T-helper 22 cell (primary cell): ENCODE results near the gene POU2AF3.

ENCODE experiments used
- DNase-seq: peaks from one replicate; pipeline ENCODE4 v3.0.0-alpha.2; 2020; ENCODE audit warnings: low read depth

POU2AF3 gene

GRCh38 chr11:111329306-111330204 lies 31.2 kb downstream of the POU2AF3 start:
- DNase-seq = no peak

GRCh38 chr11:111330234-111330893 lies 32.0 kb downstream of the POU2AF3 start:
- no peak for DNase-seq

- no peak for DNase-seq
Observed at GRCh38 chr11:111331711-111332479, 33.5 kb downstream of the POU2AF3 start.

DNA sequence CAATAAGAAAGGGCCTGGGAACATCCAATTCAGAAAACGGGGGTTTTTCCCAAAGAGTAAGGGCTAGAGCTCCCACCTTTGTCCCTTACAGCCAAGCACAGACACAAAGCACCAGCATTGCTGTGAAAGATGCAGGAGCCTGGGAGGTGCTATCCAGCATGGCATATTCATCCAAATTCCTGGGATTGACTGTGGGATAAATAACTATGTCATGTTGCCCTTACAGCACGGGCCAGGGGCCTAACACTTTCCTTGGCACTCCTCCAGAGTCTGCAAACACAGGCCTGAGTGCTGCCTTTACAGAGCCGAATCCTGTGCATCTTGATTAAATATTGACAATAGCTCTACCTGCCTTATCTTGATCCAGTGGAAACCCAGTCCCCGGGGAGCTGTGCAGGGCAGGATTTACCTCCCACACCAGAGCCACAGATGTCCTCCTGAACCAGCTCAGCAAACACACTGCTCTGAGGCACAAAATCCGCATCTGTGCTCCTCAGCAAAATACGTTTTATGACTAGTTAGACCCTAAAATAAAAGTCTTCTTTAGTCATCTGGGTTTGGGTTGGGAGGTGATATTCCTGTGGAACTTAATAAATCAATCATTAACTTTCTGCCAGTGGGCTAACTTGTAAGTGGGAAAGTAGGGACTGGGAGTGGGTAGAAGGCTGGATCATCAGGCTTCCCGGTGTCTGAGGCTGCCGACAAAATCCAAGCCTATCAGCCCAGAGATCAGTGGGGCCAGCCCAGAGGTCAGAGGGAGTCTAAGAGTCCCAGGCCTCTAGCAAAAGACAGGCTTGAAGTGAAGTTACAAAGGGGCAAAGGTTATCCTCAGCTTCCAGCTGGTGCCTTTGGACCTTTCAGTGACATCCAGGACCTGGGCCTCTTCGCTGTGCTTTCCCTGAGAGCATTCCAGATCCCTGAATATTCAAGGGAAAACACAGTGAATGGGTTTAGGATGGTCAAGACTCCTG lies 36.5 kb downstream of the POU2AF3 start:
- DNase-seq = no peak

DNA sequence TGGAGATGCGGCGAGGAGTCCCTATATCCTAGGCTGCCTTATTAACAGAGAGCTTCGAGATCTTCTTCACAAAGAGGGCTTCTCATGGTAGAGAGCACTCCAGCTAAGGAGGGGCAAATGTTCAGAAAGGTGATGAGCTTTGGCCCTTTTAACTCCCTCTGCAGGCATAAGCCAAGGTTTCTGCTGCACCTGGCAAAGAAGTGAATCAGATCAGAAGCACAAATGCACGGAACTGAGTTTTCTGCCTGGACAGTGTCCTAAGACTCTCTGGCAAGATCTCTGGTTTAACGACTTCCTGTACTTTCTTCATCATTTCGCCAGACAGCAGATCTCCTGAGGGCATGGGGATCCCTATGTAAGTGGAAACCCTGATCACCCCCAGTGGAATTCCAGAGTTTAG lies 37.2 kb downstream of the POU2AF3 start:
- no peak for DNase-seq

DNA sequence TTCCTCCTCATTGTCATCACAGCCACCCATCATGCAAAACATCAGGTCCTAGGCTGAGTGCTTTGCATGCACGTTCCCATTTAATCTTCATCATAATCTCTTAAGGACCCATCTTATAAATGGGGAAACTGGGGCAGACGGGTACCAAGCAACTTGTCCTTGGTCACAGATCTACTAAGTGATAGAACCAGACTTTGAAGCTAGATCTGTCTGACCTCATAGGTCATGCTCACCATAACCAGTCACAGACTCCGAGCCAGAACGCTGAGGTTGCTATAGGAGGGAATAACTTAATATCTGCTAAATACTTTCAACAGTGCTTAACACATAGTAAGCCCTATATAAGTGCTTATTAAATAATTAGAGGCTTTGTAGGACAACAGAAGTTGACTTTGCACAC lies 37.7 kb downstream of the POU2AF3 start:
- no peak for DNase-seq

- no peak for DNase-seq
Observed at GRCh38 chr11:111336582-111337256, 38.4 kb downstream of the POU2AF3 start.

DNA sequence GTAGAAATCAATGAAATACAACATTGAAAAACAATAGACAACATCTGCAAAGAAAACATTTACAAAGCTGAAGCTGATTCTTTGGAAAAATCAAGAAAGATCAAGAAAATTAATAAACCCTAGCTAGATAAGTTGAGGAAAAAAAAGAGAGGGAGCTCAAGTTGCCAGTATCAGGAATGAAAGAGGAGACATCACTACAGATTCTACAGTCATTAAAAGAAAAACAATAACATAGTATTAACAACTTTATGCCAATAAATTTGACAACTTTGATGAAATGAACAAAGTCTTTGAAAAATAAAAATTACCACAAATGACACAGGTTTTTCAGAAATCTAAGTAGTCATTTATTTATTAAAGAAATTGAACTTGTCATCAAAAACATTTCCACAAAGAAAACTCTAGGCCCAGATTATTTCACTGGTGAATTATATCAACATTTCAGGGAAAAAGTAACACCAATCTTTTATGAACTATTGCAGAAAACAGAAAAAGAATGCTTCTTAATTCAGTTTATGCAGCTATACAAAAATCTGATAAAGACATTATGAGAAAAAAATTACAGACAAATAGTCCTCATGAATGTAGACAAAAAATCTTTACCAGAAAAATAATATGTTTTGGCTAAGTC lies 41.5 kb downstream of the POU2AF3 start:
- DNase-seq = no peak

- no peak for DNase-seq
Observed at GRCh38 chr11:111342329-111342728, 44.0 kb downstream of the POU2AF3 start.

GRCh38 chr11:111344032-111344431 lies 45.7 kb downstream of the POU2AF3 start:
- no peak for DNase-seq

GRCh38 chr11:111347002-111347722 lies 48.8 kb downstream of the POU2AF3 start:
- no peak for DNase-seq

- DNase-seq = no peak
Observed at GRCh38 chr11:111347723-111348115, 49.4 kb downstream of the POU2AF3 start.

- no peak for DNase-seq
Observed at GRCh38 chr11:111348147-111348546, 49.8 kb downstream of the POU2AF3 start.

GRCh38 chr11:111349191-111349695 lies 50.9 kb downstream of the POU2AF3 start:
- no peak for DNase-seq

- no peak for DNase-seq
Observed at GRCh38 chr11:111350811-111351210, 52.5 kb downstream of the POU2AF3 start.

GRCh38 chr11:111351374-111352055 lies 53.2 kb downstream of the POU2AF3 start:
- no peak for DNase-seq

- DNase-seq = no peak
Observed at GRCh38 chr11:111352231-111352746, 53.9 kb downstream of the POU2AF3 start.

DNA sequence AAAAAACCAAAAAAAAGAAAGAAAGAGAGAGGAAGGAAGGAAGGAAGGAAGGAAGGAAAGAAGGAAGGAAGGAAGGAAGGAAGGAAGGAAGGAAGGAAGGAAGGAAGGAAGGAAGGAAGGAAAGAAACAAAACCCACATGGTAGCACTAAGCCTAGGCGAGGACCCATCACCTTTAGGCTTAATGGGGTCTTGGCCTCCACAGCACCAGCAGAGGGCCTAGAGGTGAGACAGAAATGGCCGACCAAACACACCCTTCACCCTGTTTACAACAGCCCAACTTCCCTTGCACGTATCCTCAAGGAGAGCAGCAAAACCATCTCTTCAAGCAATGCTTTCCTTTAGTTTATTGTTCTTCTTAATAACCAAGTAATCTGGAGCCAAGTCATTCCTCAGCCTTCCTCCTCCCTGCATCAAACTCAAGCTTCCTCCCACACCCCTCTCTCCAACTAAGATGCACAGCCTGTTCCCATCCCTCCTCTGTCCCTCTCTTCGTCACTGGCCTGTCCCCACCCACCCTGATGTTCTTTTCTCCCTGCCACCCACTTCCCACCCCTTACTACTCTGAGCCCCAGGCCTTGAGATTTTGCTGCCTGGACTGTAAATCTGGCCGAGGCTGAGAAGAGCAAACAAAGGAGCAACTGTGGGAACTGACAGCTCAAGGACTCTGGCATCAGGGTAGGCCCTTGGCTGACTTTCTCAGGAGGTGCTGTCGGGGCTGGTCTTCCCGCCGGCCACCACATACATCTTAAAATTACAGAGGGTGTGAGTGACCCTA lies 54.8 kb downstream of the POU2AF3 start:
- DNase-seq = no peak
